ENCODE measurements around the gene KANTR.

DNA sequence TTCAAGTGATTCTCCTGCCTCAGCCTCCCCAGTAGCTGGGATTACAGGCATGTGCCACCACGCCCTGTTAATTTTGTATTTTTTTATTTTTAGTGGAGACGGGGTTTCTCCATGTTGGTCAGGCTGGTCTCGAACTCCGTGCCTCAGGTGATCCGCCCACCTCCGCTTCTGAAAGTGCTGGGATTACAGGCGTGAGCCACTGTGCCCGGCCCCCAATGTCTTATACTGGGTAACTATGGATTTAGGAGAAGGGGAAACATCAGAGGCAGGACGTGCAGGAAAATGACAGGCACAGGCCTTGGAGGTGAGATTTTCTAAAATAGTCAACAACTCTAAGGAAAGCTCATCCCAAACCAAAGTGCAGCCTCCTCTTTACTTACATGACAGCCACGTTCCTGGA is 22.9 kb upstream of the KANTR start:
- TF ChIP-seq, protein P1, sequence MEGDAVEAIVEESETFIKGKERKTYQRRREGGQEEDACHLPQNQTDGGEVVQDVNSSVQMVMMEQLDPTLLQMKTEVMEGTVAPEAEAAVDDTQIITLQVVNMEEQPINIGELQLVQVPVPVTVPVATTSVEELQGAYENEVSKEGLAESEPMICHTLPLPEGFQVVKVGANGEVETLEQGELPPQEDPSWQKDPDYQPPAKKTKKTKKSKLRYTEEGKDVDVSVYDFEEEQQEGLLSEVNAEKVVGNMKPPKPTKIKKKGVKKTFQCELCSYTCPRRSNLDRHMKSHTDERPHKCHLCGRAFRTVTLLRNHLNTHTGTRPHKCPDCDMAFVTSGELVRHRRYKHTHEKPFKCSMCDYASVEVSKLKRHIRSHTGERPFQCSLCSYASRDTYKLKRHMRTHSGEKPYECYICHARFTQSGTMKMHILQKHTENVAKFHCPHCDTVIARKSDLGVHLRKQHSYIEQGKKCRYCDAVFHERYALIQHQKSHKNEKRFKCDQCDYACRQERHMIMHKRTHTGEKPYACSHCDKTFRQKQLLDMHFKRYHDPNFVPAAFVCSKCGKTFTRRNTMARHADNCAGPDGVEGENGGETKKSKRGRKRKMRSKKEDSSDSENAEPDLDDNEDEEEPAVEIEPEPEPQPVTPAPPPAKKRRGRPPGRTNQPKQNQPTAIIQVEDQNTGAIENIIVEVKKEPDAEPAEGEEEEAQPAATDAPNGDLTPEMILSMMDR (IDR thresholded peaks at IDR 0.05), result no peak
- TF ChIP-seq POLR2A (IDR thresholded peaks at IDR 0.05), result no peak
